ENCODE data around the gene UQCRH.
A peak's percentile ranks its signal among the peaks of the same experiment; 100 is the strongest.
"Not testable (repeated sequence)": the region's sequence is repeated elsewhere in the genome, so short reads cannot be mapped to it uniquely, and the experiment has no call there.

UQCRH gene

DNA sequence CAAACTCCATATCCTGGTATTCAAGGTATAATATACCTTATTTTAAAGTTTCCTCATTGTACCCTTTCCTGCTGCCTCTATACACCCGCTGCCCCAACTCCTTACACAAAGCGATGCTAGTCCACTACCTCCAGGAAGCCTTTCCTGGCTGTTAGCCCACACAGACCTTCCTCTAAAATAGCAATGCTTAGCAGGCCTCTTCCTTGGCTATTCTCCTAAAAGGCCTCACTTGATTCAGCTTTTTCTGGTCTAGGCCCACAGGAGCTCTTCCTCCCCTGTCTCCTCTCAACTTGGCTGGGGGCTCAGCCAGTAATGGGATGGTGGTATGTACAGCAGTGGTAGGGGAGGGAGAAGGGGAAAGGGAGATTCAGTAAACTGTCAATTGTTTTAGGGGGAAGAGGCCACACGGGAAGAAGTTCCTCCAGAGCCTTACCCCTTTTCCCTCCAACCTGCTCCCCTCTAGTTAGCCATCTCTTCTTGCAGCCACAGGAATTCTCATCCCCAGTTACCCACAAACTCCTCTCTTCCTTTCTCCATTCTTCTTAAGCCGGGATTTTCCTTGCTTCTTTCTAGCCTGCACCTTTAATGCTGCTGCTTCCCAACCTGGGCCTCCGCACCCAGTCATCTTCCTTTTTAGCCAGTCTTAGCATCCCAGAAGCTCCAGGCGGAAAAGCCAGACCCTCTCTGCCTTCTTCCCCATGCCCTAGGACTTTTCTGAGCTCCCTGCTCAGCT lies 2.7 kb upstream of the UQCRH start:
- no peak for DNase-seq (ENCODE audit: low read depth)

DNA sequence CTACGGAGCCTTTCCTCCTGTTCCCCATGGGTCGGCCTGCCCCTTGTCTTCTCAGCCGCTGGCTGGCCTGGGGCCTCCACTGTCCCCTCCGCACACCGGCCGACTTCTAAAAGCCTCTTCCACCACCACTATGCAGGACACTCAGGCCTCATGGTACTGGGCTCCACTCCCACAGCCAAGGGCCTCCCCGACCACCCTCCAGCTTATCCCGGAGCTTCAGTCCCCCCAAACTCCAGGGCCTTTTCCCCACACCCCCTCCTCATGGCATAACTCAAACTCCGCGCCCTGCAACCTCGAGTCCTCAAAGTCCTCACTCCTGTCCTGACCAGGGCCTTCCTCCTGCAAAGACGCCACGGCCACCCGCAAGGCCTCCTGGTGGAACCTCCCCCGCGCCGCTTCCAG lies 2.1 kb upstream of the UQCRH start:
- no peak for DNase-seq (ENCODE audit: low read depth)

DNA sequence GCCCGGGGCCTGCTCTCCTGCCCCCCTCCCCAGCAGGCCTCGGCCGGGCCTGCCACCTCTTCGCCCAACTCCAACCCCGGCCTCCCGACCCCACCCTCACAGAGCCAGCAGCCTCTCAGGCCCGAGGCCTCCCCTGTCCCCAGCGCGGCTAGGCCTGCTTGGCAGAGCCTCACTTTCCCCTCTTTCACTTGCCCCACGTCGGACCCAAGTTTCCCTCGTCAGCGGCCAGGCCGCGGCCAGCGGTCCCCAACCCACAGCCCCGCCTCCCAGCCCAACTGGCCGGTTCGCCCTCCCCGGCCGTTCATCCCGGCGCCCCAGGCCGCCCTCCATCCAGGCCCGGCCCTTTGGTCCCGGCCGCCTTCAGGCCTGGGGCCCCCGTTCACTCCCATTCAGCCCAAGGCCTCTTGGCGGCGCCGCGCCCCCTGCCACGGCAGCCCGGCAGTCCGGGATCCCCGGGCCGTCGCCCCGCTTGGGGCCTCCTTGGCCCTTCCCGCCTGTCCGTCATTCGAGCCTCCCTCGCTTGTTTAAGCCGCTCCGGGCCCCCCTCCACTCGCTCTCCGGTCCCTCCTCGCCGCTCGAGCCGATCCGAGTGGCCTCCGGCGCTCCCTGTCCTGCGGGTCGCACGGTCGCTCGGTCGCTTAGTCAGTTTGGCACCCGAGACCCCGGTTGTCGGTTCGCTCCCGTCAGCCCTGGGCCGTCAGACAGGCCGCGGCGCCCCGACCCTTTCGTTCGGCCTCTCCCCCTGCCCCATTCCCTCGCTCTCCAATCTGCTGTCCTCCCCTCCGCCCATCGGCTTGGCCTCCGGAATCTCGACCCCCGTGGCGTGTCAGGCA lies 1.5 kb upstream of the UQCRH start:
- DNase-seq (ENCODE audit: low read depth), result peak; percentile 26

DNA sequence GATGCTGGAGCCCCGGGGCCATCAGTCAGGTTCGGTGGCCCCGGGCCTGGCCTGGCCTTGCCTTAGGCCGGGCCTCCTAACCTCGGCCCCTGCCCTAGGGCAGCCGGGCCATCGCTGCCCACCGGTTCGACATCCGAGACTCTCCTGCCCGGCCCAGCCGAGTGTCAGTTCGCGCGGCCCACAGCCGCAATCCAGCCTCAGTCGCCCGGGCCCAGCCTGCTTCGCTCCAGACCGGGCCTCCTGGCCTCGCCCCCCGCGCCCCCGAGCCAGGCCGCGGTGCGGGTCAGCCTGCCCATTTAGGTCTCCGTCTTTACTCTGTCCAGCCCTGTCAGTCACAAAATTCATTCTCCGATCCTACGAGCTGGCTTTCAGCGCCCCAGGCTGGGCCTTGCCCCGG lies 859 bp upstream of the UQCRH start:
- DNase-seq (ENCODE audit: low read depth), result no peak

DNA sequence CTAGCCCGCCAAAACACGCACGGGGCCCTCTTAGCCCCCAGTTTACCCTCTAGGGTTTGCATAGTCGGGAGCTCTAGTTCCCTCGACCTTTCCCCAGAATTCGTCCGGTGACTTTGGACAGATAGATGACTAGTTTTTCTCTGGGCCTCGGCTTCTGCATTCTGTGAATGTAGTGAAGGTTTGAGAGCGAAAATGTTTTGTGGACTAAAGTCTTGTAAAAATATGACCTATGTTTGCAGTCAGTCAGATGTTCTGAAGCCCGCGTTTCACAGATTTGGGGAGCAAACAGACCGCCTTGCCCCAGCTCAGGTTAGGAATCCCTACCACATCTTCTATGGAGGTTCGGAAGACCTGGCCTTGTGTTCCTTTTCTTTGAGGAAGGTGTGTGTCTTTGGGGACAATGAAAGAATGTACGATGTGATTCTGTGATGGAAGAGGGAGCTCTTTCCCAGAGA lies 401 bp downstream of the UQCRH start:
- DNase-seq (ENCODE audit: low read depth), result no peak

DNA sequence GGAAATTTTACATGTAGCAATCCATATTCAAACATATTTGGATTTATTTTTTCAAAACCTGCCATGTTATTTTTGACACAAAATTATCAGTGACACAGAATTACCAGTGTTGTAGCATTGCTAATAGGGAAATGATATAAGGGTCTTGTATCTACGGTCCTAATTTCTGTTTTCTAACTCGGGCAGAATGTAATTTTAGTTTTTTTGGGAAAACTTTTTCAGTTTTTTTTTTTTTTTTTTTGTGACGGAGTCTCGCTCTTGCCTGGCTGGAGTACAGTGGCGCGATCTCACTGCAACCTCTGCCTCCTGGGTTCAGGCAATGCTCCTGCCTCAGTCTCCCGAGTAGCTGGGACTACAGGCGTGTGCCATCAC lies 2.6 kb downstream of the UQCRH start:
- DNase-seq (ENCODE audit: low read depth), result no peak

DNA sequence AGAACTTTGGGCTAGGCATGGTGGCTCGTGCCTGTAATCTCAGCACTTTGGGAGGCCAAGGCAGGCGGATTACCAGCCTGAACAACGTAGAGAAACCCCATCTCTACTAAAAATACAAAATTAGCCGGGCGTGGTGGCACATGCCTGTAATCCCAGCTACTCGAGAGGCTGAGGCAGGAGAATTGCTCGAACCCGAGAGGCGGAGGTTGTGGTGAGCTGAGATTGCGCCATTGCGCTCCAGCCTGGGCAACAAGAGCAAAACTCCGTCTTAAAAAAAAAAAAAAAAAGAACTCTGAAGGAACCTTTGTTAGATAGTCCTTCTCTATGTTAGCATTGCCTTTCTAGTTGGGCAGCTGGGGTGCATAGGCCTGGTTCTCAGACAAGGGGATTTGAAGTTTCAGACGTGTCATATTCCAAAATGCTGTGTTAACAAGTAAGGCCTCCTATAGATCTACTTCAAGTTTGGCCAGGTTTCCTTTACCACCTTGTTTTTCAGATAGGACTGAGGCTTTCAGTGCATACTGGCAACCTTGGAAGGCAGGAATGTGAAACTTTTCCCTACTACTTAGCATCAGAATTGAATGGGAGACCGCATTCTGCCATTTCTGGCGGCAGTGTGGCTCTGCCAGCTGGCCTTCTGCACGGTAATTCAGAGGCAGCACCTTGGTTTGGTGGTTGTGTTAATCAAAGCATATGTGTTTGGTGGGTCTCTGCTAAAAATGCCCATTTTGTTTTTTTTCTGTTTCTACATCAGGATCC lies 6.1 kb downstream of the UQCRH start:
- DNase-seq (ENCODE audit: low read depth), result no peak

DNA sequence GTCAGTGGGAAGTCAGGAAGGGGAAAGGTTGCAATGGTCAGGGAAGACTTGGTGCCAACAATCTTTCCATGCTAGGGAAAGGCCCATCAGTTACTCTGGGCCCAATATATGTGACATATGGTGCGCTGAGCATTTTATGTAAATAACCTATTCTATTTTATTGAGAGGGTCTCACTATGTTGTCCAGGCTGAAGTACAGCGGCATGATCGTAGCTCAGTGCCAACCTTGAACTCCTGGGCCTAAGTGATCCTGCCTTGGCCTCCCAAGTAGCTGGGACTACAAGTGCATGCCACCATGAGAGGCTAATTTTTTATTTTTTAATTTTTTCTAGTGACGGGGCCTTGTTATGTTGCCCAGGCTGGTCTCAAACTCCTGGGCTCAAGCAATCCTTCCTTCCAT lies 6.8 kb downstream of the UQCRH start:
- no peak for DNase-seq (ENCODE audit: low read depth)

DNA sequence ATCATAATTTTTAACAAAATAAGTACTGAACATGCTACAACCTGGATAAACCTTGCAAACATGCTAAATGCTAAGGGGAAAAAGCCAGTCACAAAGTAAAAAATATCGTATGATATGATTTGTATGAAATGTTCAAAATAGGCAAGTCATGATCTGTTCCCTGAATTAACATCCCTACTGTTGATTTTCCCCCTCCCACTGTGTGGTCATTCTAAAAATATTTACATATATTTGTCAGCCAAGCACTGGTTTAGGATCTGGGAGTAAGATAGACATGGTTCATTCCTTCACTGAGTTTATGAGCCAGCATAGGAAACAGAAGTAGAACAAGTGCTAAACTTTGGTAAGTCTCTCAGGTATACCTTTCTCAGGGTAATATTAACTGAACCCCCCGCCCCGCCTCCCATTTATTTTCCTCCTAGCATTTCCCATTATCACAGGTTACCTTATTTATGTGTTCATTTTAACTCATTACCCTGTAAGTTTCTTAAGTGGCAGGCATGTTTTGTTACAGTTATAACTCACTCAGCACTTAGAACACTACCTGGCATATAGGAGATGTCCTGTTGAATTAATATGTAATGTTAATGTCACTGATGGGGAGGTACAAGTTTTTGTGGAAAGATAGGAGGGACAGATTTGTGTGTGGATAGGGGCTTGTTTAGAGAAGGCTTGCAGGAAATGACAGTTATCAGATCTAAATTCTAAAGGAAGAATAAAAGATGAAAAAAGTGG lies 12.3 kb downstream of the UQCRH start:
- DNase-seq (ENCODE audit: low read depth), result no peak

DNA sequence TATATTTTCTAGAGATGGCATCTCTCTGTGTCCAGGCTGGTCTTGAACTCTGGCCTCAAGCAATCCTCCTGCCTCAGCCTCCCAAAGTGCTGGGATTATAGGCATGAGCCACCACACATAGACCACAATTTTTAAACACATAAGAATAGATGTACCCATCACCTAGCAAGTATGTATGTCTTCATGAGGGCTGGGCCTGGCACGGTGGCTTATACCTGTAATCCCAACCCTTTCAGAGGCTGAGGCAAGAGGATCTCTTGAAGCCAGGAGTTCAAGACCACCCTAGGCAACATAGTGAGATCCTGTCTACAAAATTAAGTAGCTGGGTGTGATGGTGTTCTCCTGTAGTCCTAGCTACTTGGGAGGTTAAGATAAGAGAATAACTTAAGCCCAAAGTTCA lies 13.8 kb downstream of the UQCRH start:
- DNase-seq (ENCODE audit: low read depth), result no peak

DNA sequence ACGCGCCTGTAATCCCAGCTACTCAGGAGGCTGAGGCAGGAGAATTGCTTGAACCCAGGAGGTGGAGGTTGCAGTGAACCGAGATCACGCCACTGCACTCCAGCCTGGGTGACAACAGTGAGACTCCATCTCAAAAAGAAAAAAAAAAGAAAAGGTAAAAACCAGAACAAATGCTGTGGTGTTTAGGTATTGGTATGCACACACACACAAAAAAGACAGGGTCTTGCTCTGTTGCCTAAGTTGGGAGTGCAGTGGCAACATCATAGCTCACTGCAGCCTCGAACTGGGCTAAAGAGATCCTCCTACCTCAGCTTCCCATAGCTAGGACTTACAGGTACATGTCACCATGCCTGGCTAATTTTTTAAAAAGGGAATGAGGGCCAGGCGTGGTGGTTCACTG lies 15.8 kb downstream of the UQCRH start:
- DNase-seq (ENCODE audit: low read depth), result not testable (repeated sequence)

DNA sequence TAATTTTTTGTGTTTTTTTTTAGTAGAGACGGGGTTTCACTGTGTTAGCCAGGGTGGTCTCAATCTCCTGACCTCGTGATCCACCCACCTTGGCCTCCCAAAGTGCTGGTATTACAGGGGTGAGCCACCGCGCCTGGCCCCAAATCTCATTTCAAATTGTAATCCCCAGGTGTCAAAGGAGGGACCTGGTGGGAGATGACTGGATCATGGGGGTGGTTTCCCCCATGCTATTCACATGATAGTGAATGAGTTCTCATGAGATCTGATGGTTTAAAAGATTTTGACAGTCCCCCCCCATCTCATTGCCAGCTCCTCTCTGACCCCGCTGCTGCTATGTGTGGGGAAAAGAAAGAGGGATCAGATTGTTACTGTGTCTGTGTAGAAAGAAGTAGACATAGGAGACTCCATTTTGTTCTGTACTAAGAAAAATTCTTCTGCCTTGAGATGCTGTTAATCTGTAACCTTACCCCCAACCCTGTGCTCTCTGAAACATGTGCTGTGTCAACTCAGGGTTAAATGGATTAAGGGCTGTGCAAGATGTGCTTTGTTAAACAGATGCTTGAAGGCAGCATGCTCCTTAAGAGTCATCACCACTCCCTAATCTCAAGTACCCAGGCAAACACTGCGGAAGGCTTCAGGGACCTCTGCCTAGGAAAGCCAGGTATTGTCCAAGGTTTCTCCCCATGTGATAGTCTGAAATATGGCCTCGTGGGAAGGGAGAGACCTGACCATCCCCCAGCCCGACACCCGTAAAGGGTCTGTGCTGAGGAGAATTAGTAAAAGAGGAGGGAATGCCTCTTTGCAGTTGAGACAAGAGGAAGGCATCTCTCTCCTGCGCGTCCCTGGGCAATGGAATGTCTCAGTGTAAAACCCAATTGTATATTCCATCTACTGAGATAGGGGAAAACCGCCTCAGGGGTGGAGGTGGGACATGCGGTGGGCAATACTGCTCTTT lies 16.7 kb downstream of the UQCRH start:
- not testable (repeated sequence) for DNase-seq (ENCODE audit: low read depth)

DNA sequence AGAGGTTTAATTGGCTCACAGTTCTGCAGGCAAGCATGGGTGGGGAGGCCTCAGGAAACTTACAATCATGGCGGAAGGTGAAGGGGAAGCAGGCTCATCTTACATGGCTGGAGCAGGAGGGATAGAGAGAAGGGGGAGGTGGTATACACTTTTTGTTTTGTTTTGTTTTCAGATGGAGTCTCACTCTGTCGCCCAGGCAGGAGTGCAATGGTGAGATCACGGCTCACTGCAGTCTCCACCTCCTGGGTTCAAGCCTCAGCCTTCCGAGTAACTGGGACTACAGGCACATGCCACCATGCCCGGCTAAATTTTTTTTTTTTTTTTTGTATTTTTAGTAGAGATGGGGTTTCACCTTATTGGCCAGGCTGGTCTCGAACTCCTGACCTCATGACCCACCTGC lies 18.7 kb downstream of the UQCRH start:
- DNase-seq (ENCODE audit: low read depth), result not testable (repeated sequence)

DNA sequence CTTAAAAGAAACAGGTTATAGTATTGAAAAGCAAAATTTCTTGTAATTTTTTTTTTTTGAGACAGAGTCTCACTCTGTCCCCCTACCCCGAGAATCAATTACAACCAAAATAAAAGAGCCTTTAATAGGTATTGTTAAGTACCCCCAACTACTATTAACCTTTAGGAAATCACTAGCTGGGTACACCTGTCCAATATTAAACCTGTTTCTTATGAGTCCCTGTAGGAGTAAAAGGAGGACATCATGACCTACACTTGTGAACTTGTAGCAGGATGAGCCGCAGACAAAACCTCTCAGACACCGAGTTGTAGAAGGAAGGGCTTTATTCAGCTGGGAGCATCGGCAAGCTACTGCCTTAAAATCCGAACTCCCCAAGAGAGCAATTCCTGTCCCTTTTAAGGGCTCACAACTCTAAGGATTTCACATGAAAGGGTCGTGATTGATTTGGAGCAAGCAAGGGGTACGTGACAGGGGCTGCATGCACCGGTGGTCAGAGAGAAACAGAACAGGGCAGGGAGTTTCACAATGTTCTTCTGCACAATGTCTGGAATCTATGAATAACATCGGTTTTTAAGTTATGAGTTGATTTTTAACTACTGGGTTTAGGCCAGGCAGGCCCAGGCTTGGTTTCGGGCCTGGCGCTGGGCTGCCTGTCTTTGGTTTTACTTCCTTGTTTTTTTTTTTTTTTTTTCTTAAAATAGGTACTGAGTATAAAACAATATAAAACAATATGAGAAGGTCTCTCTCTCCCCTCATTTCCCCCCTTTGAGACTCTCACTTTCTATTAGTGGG lies 22.0 kb downstream of the UQCRH start:
- not testable (repeated sequence) for DNase-seq (ENCODE audit: low read depth)

DNA sequence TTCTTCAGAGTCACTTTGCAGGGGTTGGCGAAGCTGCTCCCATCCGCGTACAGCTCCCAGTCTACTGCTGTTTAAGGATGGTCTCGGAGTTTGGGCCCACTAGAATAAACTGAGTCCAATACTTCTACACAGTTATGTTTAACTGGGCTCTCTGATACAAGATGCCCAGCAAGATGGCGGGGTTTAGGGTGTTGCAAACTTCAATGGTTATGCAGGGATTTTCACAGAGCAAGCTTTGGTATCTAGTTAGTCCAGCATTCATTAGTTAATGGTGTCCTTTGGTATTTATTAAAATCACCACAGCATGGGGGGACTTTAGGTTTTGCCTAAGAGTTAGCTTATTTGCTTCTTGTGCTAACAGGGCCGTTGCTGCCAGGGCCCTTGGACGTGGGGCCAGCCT lies 24.7 kb downstream of the UQCRH start:
- not testable (repeated sequence) for DNase-seq (ENCODE audit: low read depth)

DNA sequence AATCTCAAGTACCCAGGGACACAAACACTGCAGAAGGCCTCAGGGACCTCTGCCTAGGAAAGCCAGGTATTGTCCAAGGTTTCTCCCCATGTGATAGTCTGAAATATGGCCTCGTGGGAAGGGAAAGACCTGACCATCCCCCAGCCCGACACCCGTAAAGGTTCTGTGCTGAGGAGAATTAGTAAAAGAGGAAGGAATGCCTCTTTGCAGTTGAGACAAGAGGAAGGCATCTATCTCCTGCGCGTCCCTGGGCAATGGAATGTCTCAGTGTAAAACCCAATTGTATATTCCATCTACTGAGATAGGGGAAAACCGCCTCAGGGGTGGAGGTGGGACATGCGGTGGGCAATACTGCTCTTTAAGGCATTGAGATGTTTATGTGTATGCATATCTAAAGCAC lies 26.3 kb downstream of the UQCRH start:
- not testable (repeated sequence) for DNase-seq (ENCODE audit: low read depth)

DNA sequence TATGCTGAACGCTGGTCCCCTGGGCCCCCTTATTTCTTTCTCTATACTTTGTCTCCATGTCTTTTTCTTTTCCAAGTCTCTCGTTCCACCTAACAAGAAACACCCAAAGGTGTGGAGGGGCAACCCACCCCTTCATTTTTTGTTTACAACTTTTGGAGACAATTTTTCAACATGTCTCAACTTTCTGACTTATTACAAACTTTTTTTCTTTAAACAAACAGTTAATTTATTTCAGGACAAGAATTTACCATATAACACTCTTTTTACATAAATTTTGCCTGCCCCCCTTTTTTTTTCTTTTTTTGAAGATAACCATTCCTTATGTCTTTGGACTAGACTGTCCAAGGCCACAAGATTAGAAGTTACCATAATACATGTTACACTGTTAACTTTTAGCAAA lies 26.9 kb downstream of the UQCRH start:
- DNase-seq (ENCODE audit: low read depth), result not testable (repeated sequence)

DNA sequence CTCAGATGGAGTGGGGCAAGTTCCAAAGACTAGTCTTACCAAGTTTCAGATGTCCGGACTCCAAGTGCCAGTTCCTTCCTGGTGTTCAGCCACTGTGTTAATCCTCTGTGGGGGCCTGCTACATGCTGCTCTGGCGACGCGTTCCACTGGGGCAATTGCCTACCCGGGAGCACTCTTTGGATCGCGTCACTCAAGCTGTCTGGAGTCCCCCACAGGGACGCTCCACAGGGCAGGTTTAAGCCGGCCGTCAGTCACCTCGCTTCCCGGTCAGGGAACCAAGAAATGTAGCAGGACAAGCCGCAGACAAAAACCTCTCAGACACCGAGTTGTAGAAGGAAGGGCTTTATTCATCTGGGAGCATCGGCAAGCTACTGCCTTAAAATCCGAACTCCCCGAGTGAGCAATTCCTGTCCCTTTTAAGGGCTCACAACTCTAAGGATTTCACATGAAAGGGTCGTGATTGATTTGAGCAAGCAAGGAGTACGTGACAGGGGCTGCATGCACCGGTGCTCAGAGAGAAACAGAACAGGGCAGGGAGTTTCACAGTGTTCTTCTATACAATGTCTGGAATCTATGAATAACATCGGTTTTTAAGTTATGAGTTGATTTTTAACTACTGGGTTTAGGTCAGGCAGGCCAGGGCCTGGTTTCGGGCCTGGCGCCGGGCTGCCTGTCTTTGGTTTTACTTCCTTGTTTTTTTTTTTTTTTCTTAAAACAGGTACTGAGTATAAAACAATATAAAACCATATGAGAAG lies 28.5 kb downstream of the UQCRH start:
- DNase-seq (ENCODE audit: low read depth), result not testable (repeated sequence)

DNA sequence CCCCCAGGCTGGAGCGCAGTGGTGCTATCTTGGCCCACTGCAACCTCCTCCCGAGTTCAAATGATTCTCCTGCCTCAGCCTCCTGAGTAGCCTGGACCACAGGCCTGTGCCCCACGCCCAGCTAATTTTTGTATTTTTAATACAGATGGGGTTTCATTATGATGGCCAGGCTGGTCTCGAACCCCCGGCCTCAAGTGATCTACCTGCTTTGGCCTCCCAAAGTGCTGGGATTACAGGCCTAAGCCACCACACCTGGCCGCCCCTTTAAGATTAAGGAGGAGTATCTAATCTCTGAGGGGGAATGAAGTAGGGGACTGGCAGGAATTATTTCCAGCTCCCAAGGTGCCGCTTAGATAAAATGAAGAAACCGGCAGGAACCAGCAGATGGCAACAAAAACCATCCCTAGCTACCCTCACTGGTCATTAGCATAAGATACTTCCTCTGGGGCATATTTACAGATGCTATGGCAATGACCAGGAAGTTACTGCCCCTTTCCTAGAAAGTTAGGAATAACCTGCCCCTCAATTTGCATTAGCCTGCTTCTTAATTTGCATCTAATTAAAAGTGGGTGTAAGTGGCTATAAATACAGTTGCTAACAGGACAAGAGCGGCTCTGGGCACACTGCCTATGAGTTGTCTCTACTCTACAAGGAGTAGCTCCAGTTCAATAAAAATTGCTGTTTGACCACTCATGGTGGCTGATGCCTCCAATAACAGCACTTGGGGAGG lies 30.0 kb downstream of the UQCRH start:
- DNase-seq (ENCODE audit: low read depth), result no peak
